ENCODE data around the gene PLEKHG4.

The PLEKHG4 gene

DNA sequence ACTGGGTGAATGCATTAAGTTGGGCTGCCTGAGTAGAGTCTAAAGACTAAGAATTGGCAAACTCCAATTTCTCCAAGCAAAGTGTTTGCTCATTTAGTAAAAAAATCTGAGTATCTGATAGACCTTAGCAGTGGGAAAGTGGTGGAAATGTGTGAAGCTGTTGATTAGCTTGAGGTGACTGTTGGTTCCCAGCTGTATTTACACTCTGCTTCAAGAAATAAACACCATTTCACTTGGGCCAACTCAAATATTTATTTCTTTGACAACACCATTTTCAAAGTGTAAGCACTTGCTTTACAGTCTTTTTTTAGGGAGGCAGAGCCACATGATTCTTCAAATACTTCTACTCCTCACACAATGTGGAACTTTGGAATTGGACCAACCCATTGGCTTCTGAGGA lies 38.5 kb downstream of the PLEKHG4 start:
- no peaks in the 10 kb centered on the region for H3K36me3 ChIP-seq
- TF ChIP-seq Cebpa-rat (IDR thresholded peaks at IDR 0.05) = no peak
- no peak overlapping the region for H3K9ac ChIP-seq
- no peaks in the 10 kb centered on the region for H3K4me1 ChIP-seq
- no peaks in the 10 kb centered on the region for H3K27me3 ChIP-seq
- H3K4me2 ChIP-seq = no peak overlapping the region
- H3K9me3 ChIP-seq = no peaks in the 10 kb centered on the region
- H3K4me3 ChIP-seq = no peak overlapping the region
- H4K20me1 ChIP-seq = no peaks in the 10 kb centered on the region
- H3K27ac ChIP-seq = no peak overlapping the region

DNA sequence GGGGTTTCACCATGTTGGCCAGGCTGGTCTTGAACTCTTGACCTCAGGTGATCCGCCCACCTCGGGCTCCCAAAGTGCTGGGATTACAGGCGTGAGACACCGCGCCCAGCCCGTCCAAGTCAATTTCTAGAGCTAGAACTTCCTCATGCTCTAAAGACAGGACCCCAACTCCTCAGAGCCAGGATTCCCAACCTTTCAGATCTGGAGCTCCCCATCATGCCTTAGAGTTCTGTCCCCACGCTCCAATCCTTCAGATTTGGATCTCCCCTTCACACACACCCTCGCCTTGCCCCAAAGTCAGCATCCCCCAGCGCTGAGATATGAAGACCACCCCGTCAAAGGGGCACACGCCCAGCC lies 46.8 kb downstream of the PLEKHG4 start:
- Histone ChIP-seq H3K4me1 (no peaks in the 10 kb centered on the region), H3K36me3 (no peaks in the 10 kb centered on the region), H3K4me3 (no peak overlapping the region), H3K4me2 (no peak overlapping the region), H3K27me3 (no peaks in the 10 kb centered on the region), H4K20me1 (no peaks in the 10 kb centered on the region), H3K9ac (no peak overlapping the region), H3K9me3 (peaks cover 3% of the 10 kb centered on the region; the same call in 1 of the 2 replicates), H3K27ac (no peak overlapping the region)
- no peak for TF ChIP-seq Cebpa-rat (IDR thresholded peaks at IDR 0.05)

- no peak within 1 kb of the TSS for H3K4me2 ChIP-seq
- TF ChIP-seq Cebpa-rat (IDR thresholded peaks at IDR 0.05) = no peak
- H3K27ac ChIP-seq = no peak within 1 kb of the TSS
- H3K27me3 ChIP-seq = no peaks in the 10 kb centered on the region
- no peaks in the 10 kb centered on the region for H3K36me3 ChIP-seq
- peaks cover 3% of the 10 kb centered on the region; the same call in 1 of the 2 replicates for H3K9me3 ChIP-seq
- no peak within 1 kb of the TSS for H3K9ac ChIP-seq
- no peaks in the 10 kb centered on the region for H3K4me1 ChIP-seq
- H3K4me3 ChIP-seq = no peak within 1 kb of the TSS
- H4K20me1 ChIP-seq = no peaks in the 10 kb centered on the region
Observed at GRCh38 chr16:67326472-67327309, 47.4 kb downstream of the PLEKHG4 start, which contains the start of the genes KCTD19 and LRRC36. KCTD19 (minus strand) TSS chr16:67326741; CDS start chr16:67326707, 34 bp downstream. LRRC36 (plus strand) TSS chr16:67326815; CDS start chr16:67326863, 48 bp downstream.

DNA sequence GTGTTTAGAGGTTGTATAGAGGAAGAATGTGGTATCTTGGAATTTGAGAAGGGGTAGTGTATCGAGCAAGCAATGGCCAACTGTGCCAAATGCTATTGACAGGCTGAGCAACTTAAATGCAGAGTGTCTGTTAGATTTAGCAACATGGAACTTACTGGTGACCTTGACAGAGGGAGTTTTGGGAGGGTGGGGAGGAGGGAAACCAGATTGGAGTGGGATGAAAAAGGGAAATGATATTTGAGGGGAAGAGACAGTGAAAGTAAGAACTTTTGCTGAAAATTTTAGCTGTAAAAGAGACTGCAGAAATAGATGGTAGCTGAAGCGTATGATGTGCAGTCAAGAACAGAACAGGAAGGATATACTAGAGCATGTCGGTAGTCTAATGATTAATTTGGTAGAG lies 48.4 kb downstream of the PLEKHG4 start:
- no peak for TF ChIP-seq Cebpa-rat (IDR thresholded peaks at IDR 0.05)
- H3K9ac ChIP-seq = no peak overlapping the region

GRCh38 chr16:67329901-67330300 lies 50.6 kb downstream of the PLEKHG4 start:
- Histone ChIP-seq H3K4me1 (no peaks in the 10 kb centered on the region), H3K4me3 (no peak overlapping the region), H3K4me2 (no peak overlapping the region), H3K9me3 (peaks cover 10% of the 10 kb centered on the region), H4K20me1 (no peaks in the 10 kb centered on the region), H3K36me3 (no peaks in the 10 kb centered on the region), H3K27ac (no peak overlapping the region), H3K9ac (no peak overlapping the region), H3K27me3 (no peaks in the 10 kb centered on the region)
- no peak for TF ChIP-seq Cebpa-rat (IDR thresholded peaks at IDR 0.05)

More for the DNA sequence above, 48.4 kb downstream of the PLEKHG4 start:
- Histone ChIP-seq H3K27me3 (no peaks in the 10 kb centered on the region), H3K9me3 (peaks cover 3% of the 10 kb centered on the region; the same call in 1 of the 2 replicates), H3K27ac (no peak overlapping the region), H3K4me2 (no peak overlapping the region), H3K4me3 (no peak overlapping the region), H3K4me1 (no peaks in the 10 kb centered on the region), H4K20me1 (no peaks in the 10 kb centered on the region), H3K36me3 (no peaks in the 10 kb centered on the region)

GRCh38 chr16:67333315-67333714 lies 54.0 kb downstream of the PLEKHG4 start:
- Histone ChIP-seq H3K27me3 (no peaks in the 10 kb centered on the region), H3K4me3 (no peak overlapping the region), H3K9ac (no peak overlapping the region), H3K27ac (no peak overlapping the region), H3K36me3 (no peaks in the 10 kb centered on the region), H4K20me1 (no peaks in the 10 kb centered on the region), H3K4me1 (no peaks in the 10 kb centered on the region), H3K4me2 (no peak overlapping the region), H3K9me3 (peaks cover 25% of the 10 kb centered on the region)
- no peak for TF ChIP-seq Cebpa-rat (IDR thresholded peaks at IDR 0.05)

- no peaks in the 10 kb centered on the region for H4K20me1 ChIP-seq
- no peak for TF ChIP-seq Cebpa-rat (IDR thresholded peaks at IDR 0.05)
- H3K4me3 ChIP-seq = no peak overlapping the region
- no peaks in the 10 kb centered on the region for H3K27me3 ChIP-seq
- peaks cover 25% of the 10 kb centered on the region for H3K9me3 ChIP-seq
- no peaks in the 10 kb centered on the region for H3K4me1 ChIP-seq
- H3K4me2 ChIP-seq = no peak overlapping the region
- no peak overlapping the region for H3K9ac ChIP-seq
- H3K27ac ChIP-seq = no peak overlapping the region
- H3K36me3 ChIP-seq = no peaks in the 10 kb centered on the region
Observed at GRCh38 chr16:67336116-67336515, 56.8 kb downstream of the PLEKHG4 start.

DNA sequence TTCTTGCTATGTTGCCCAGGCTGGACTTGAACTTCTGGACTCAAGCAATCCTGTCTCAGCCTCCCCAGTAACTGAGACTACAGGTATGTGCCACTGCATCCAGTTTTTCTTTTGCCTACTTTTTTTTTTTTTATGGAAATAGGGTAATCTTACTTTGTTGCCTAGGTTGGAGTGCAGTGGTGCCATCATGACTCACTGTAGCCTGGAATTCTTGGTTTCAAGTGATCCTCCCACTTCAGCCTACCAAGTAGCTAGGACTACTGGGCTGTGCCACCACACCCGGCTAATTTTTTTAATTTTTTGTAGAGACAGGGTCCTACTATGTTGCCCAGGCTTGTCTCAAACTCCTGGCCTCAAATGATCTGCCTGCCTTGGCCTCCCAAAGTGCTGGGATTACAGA lies 57.3 kb downstream of the PLEKHG4 start:
- H3K27ac ChIP-seq = no peak overlapping the region

More for the DNA sequence above, 57.3 kb downstream of the PLEKHG4 start:
- Histone ChIP-seq H3K4me1 (no peaks in the 10 kb centered on the region), H3K4me2 (no peak overlapping the region), H3K9ac (no peak overlapping the region), H3K36me3 (no peaks in the 10 kb centered on the region), H3K4me3 (no peak overlapping the region), H3K9me3 (peaks cover 25% of the 10 kb centered on the region), H3K27me3 (no peaks in the 10 kb centered on the region), H4K20me1 (no peaks in the 10 kb centered on the region)
- TF ChIP-seq Cebpa-rat (IDR thresholded peaks at IDR 0.05) = no peak
